Cortex of kidney (tissue), 1 donor: ENCODE results near the gene FAF1.

ENCODE experiments used
- DNase-seq: peaks from one replicate; lab custom pipeline; 2025; lab: John Stamatoyannopoulos, UW

Gene FAF1

DNA sequence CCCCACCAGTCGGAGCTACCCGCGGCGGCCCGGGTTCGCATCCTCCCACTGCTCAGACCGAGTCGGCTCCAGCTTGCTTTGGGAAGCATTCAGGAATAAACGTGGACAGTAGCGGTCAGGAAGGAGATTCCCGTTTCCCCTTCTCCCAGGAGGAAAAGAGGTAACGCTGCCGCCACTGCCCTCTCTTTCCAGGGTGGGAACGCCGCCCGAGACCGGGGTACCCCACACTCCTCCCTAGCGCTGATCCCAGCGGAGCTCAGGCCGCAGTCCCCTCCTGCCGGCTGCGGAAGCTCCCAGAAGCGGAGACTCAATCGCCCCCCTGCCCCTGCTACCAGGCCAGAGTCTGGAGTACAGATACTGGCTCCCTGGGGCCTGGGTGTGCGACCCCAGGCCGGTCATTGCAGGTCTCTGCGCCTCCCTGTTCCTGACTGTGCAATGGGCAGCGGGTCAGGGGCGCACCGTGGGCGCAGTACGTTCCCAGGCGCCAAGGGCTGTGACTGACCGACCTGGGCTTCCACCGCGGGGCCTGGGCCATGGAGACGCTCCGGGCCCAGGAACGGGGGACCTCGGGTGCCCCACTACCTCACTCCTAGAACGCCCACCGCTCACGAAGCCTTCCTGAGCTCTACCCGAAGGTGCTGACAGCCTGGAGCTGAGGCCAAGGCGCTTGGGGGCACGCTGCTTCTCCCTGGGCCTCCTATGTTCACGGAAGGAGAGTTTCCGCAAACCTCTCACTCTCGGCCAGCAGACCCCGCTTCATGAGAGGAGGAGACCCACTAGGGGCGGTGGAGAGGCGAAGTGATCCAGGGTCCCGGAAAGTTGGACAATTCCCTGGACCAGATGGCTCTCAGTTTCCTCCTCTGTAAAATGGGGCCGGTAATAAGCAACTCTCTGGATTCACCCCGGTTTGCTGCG, 544.6 kb downstream of the FAF1 start:
- DNase-seq, result no peak

DNA sequence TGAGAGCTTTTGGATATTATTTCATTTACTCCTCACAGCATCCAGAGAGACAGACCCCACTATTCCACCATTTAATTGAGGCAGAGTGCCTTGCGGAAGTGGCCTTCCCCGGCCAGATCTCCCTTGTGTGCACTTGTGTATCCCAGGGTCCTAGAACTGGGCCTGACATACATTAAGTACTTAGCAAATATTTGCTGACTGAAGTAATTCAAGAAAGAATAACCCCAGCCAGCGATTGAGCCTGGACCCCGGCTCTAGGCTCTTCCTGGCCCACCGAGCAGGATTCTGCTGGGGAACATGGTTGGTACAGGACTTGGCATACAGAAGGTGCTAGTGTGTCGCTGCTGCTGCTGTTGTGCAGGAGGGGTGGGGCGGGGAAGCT, 545.2 kb downstream of the FAF1 start:
- no peak for DNase-seq

DNA sequence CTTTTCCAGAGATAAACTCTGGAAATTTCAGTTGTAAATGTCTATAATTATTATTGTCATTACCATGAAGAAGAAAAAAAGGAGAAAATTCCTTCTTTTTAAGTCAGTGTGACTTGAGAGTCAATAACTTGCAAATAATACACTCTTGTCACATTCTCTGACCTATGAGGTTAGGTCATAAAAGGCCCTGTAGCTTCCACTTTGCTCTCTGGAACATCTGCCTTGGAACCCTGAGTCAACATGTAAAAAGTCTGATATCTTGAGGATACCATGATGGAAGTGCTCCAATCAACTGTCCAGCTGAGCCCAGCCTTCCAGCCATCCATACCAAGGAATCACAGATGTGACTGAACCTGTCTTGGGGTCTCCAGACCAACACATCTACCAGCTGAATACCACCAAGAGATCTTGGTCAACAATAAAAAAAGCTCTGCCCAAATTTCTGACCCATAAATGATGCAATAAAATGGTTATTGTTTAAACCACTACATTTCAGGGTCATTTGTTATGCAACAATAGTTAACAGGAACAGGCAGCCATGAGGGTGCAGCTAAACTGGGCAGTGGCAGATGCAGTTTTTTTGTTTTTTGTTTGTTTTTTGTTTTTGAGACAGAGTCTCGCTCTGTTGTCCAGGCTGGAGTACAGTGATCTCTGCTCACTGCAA, 547.1 kb downstream of the FAF1 start:
- no peak for DNase-seq

DNA sequence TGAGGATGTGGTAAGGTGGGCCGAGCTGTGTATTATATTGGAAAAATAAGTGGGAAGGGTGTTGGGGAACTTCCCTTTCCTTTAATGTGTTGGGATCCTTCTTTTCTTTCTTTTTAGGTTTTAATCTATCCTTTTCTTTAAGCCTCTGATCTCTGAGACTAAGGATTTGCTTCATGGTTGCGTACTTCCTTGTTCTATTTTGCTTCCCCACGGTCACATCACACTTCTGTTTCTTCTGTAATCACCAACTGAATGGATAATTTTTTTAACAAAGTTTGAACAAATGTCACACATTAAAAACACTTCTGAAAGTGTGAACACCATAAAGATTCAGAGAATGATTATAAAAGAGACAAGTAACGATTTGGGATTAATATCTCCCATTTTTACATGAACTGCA, 554.3 kb downstream of the FAF1 start:
- DNase-seq, result no peak

DNA sequence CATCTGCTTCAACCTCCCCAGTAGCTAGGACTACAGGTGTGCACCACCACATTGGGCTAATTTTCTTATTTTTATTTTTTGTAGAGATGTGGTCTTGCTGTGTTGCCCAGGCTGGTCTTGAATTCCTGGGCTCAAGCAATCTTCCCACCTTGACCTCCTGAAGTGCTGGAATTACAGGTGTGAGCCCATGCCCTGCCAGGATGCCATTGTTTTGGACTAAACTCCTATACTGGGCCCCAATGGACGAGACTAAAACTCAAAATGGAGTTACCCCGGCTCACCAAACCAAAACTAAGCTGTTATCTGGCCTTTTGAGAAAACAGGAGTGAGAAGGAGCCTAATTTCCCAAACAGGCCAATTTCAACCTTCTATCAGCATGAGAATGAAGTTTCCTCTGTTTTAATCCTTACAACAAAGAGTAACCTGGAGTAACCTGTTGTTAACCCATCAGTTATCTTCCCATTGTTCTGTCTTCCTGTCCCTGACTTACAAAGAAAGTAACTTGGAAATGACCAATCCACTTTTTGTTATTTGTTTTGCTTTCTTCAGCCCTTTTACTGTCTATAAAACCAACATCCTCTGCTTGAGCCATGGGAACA, 566.4 kb downstream of the FAF1 start:
- no peak for DNase-seq
